Measurements from ENCODE around the gene AFAP1. TPM values are rescaled to one million over a fixed set of nuclear protein-coding genes. Genes with fewer than 3 reads are reported as not detected.

AFAP1 gene
- total and polyA plus RNA-seq, 2 of the 8 experiments (the other 6 are each of a cell fraction or from before 2014, with no cell fraction given): 3.6 to 18.2 TPM

DNA sequence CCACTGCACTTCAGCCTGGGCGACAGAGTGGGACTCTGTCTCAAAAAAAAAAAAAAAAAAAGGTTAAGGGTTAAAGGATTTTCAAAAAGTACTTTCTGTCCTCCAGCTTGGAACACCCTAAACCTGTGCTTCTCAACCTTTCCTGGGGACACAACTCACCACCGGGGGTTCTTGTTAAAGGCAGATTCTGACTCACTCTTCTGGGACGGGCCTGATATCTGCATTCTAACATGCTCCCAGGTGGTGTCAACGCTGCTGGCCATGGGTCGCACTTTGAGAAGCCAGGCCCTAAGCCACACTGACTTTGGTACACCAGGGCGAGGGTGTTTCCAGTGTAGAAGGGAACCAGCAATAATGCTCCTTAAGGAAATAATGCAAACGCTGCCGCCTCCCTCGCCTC is 46.1 kb downstream of the AFAP1 start:
- DNase-seq (ENCODE audit: low read depth in 1 of 2, low spot score in 2 of 2) (no peak), FAIRE-seq (no peak)
- Histone ChIP-seq H3K4me2 (ENCODE audit: insufficient read depth in 1 of 2, low read depth in 2 of 2, low read length in 2 of 2) (no peak overlapping the region), H3K4me3 (ENCODE audit: extremely low read depth in 1 of 4, insufficient read depth in 2 of 4, low read depth in 3 of 4, low read length in 4 of 4) (no peak overlapping the region), H3K9ac (replicated peaks in 1 of 4; ENCODE audit: extremely low read depth in 1 of 4, low read depth in 3 of 4, low read length in 3 of 4) (peak overlapping the region in 1 of 4 experiments; percentile 22; a peak in 1 of 7 replicates), H3K23me2 (ENCODE audit: low read depth, low read length) (no peaks in the 10 kb centered on the region; the same call in 1 of the 2 replicates), H2BK120ac (replicated peaks; ENCODE audit: low read depth, low read length) (no peak overlapping the region), H3K14ac (ENCODE audit: insufficient read length) (no peak overlapping the region), H4K91ac (replicated peaks; ENCODE audit: insufficient read length, low read length) (no peak overlapping the region), H2BK15ac (ENCODE audit: low read length) (no peak overlapping the region), H2AK5ac (ENCODE audit: low read depth, low read length) (no peak overlapping the region), H3K27me3 (replicated peaks in 1 of 4; ENCODE audit: control insufficient read depth in 3 of 4, extremely low read depth in 1 of 4, insufficient read depth in 3 of 4, low read length in 3 of 4) (no peaks in the 10 kb centered on the region), H3K9me3 (ENCODE audit: insufficient read depth in 2 of 2, low read depth in 1 of 2, low read length in 1 of 2) (no peaks in the 10 kb centered on the region; a peak in 1 of 4 replicates), H2BK5ac (ENCODE audit: low read depth, low read length) (0 out of 2 replicates have a peak overlapping the region, but pooled peaks have one; percentile 60), H2BK12ac (ENCODE audit: low read depth, low read length) (peak overlapping the region; percentile 29; the same call in 1 of the 2 replicates), H4K5ac (ENCODE audit: insufficient read length, low read depth, low read length) (no peak overlapping the region), H3K23ac (ENCODE audit: insufficient read length) (no peak overlapping the region), H3K79me2 (ENCODE audit: control insufficient read depth in 1 of 2, insufficient read depth in 2 of 2, low read length in 2 of 2) (peaks cover 0 to 45% of the 10 kb centered on the region in 2 experiments; a peak in 2 of 4 replicates), H2AFZ (ENCODE audit: low read length) (no peak overlapping the region), H3K18ac (ENCODE audit: extremely low read depth, low read length) (no peak overlapping the region), H3K79me1 (ENCODE audit: low read depth, low read length) (peaks cover 12% of the 10 kb centered on the region), H4K20me1 (replicated peaks in 1 of 2; ENCODE audit: control insufficient read depth in 1 of 2, insufficient read depth in 2 of 2, low read length in 2 of 2) (no peaks in the 10 kb centered on the region), H3K27ac (ENCODE audit: low read depth, low read length) (no peak overlapping the region), H3K56ac (replicated peaks; ENCODE audit: insufficient read length, low read depth, low read length) (no peak overlapping the region), H2BK20ac (ENCODE audit: low read length) (no peak overlapping the region), H4K8ac (ENCODE audit: extremely low read depth, insufficient read depth, low read length) (no peak overlapping the region), H3K36me3 (ENCODE audit: control insufficient read depth in 2 of 4, insufficient read depth in 4 of 4, low read length in 3 of 4) (no peaks in the 10 kb centered on the region), H3K4me1 (replicated peaks in 1 of 4; ENCODE audit: control insufficient read depth in 3 of 4, insufficient read depth in 4 of 4, low read length in 3 of 4) (peaks cover 2 to 19% (median 8%) of the 10 kb centered on the region in 4 experiments; a peak in 6 of 7 replicates), H3K4ac (replicated peaks; ENCODE audit: insufficient read length, low read depth, low read length) (peak overlapping the region; percentile 10)
- POLR2A ChIA-PET (ENCODE audit: partially characterized antibody): interaction anchor here (0.6 kb wide), 1 partner anchor 17 kb away, joined by 3 read pairs; no protein-coding TSS in a partner anchor
- CTCF ChIA-PET (ENCODE audit: partially characterized antibody): interaction anchor here (0.6 kb wide), 1 partner anchor 151 kb away, joined by 3 read pairs; no protein-coding TSS in a partner anchor
- WGBS, 2 experiments (ENCODE audit: extremely low coverage in 1 of 2, insufficient coverage in 1 of 2, insufficient read length in 1 of 2, insufficient replicate concordance in 2 of 2, low coverage in 1 of 2, low lambda C conversion rate in 2 of 2, missing lambda C conversion rate in 1 of 2): 86% methylated on average over 8 of the region's 9 CpGs; no CpG with 5 or more reads in 1 of the 2 experiments
- TF ChIP-seq PHF8 (conservative IDR thresholded peaks at IDR 0.05; ENCODE audit: low read depth, low read length): no peak
- no peak for TF ChIP-seq CBX8 (IDR thresholded peaks at IDR 0.05; ENCODE audit: borderline replicate concordance, low read depth, low read length)
- TF ChIP-seq SRF (IDR thresholded peaks at IDR 0.05; ENCODE audit: low read depth, low read length): no peak
- no peak for TF ChIP-seq SUZ12 (IDR thresholded peaks at IDR 0.05; ENCODE audit: low read length)

All from H1 (cell line).